Muscle of leg (tissue), 11 donors: ENCODE data around the gene GOLGA8B. TPM values are rescaled to one million over a fixed set of nuclear protein-coding genes. Genes with fewer than 3 reads are reported as not detected.
"Not testable (repeated sequence)": the region's sequence is repeated elsewhere in the genome, so short reads cannot be mapped to it uniquely, and the experiment has no call there.

Experiments
- DNase-seq: peaks from one replicate; pipeline ENCODE4 v3.0.0; 2013
- H3K27ac ChIP-seq: one replicate; pipeline ENCODE4 v1.5.1; 2013; ENCODE audit warnings: mild to moderate bottlenecking, low read length, control low read depth
- H3K27me3 ChIP-seq: one replicate; pipeline ENCODE4 v1.6.1; 2013; ENCODE audit warnings: low read length; ENCODE audit not compliant: control insufficient read depth, insufficient read depth
- H3K36me3 ChIP-seq: one replicate; pipeline ENCODE4 v1.6.1; 2013; ENCODE audit warnings: low read length; ENCODE audit not compliant: control insufficient read depth, insufficient read depth
- H3K4me1 ChIP-seq: one replicate; pipeline ENCODE4 v1.6.1; 2013; ENCODE audit warnings: low read length; ENCODE audit not compliant: control insufficient read depth, insufficient read depth
- H3K4me3 ChIP-seq: one replicate; pipeline ENCODE4 v1.5.1; 2013; ENCODE audit warnings: low read length, control low read depth
- H3K9me3 ChIP-seq: replicated peaks from 2 replicates; pipeline ENCODE4 v1.6.1; 2013; ENCODE audit warnings: low read depth, low read length; ENCODE audit not compliant: control insufficient read depth
- WGBS: methylation state at CpG from one replicate; pipeline ENCODE4 v1.1.5; 2013; ENCODE audit warnings: missing lambda C conversion rate; ENCODE audit not compliant: insufficient coverage; 5-methylcytosine and 5-hydroxymethylcytosine counted together
- polyA plus RNA-seq, 8 donors: library from polyadenylated mRNA; unstranded; fragments of 120-200 nt; gene quantifications; one replicate each; pipeline versions ENCODE4 v1.2.1 to v1.2.3, GENCODE V29; 2013; ENCODE audit warnings: inconsistent platforms in 1 of 8, low replicate concordance in 1 of 8; ENCODE audit not compliant: insufficient read length in 8 of 8, insufficient read depth in 1 of 8
- total RNA-seq: library from RNA; stranded (reverse); fragments of 120-200 nt; gene quantifications from one replicate; pipeline ENCODE4 v1.2.4, GENCODE V29; 2013

The GOLGA8B gene
- total and polyA plus RNA-seq, 9 donors, result 15.6 to 66.8 (median 27.1) TPM

GRCh38 chr15:34567174-34567573 lies 16.3 kb downstream of the GOLGA8B start:
- 90% methylated on average over 2 of the region's 12 CpGs for WGBS
- not testable (repeated sequence) for H3K27me3 ChIP-seq, H3K36me3 ChIP-seq, H3K27ac ChIP-seq, H3K4me1 ChIP-seq, H3K4me3 ChIP-seq, DNase-seq, H3K9me3 ChIP-seq

GRCh38 chr15:34564711-34565110 lies 18.7 kb downstream of the GOLGA8B start:
- H3K9me3 ChIP-seq, H3K27ac ChIP-seq, H3K4me1 ChIP-seq, H3K36me3 ChIP-seq, DNase-seq, H3K4me3 ChIP-seq, H3K27me3 ChIP-seq: not testable (repeated sequence)
- WGBS, result no CpG with 5 or more reads among the region's 5 CpGs

GRCh38 chr15:34560814-34561213 lies 22.6 kb downstream of the GOLGA8B start:
- not testable (repeated sequence) for H3K9me3 ChIP-seq, H3K36me3 ChIP-seq, H3K27ac ChIP-seq, H3K4me1 ChIP-seq, H3K4me3 ChIP-seq, DNase-seq, H3K27me3 ChIP-seq
- WGBS, result no CpG with 5 or more reads among the region's 6 CpGs

GRCh38 chr15:34559764-34560163 lies 23.7 kb downstream of the GOLGA8B start:
- not testable (repeated sequence) for H3K36me3 ChIP-seq, H3K9me3 ChIP-seq, H3K4me3 ChIP-seq, H3K27ac ChIP-seq, H3K27me3 ChIP-seq, DNase-seq, H3K4me1 ChIP-seq
- no CpG with 5 or more reads among the region's 5 CpGs for WGBS

- not testable (repeated sequence) for H3K27me3 ChIP-seq, H3K4me1 ChIP-seq, H3K4me3 ChIP-seq, H3K9me3 ChIP-seq, H3K27ac ChIP-seq, H3K36me3 ChIP-seq, DNase-seq
- WGBS, result no CpG with 5 or more reads among the region's 7 CpGs
These were observed 28.3 kb downstream of the GOLGA8B start for GRCh38 chr15:34555162-34555561.

- H3K9me3 ChIP-seq, H3K4me1 ChIP-seq, H3K27ac ChIP-seq, H3K4me3 ChIP-seq, DNase-seq, H3K36me3 ChIP-seq, H3K27me3 ChIP-seq: not testable (repeated sequence)
- WGBS, result no CpG with 5 or more reads among the region's 9 CpGs
These were observed 28.7 kb downstream of the GOLGA8B start for GRCh38 chr15:34554716-34555115.

- H3K27me3 ChIP-seq, H3K4me1 ChIP-seq, H3K27ac ChIP-seq, DNase-seq, H3K9me3 ChIP-seq, H3K36me3 ChIP-seq, H3K4me3 ChIP-seq: not testable (repeated sequence)
- no CpG with 5 or more reads among the region's 5 CpGs for WGBS
These were observed 29.3 kb downstream of the GOLGA8B start for GRCh38 chr15:34554126-34554525.

GRCh38 chr15:34550129-34550528 lies 33.3 kb downstream of the GOLGA8B start:
- not testable (repeated sequence) for H3K27ac ChIP-seq, H3K36me3 ChIP-seq, DNase-seq, H3K4me3 ChIP-seq, H3K4me1 ChIP-seq, H3K27me3 ChIP-seq, H3K9me3 ChIP-seq
- no CpG with 5 or more reads among the region's 3 CpGs for WGBS

- not testable (repeated sequence) for H3K36me3 ChIP-seq, DNase-seq, H3K27me3 ChIP-seq, H3K27ac ChIP-seq, H3K4me3 ChIP-seq, H3K4me1 ChIP-seq, H3K9me3 ChIP-seq
- WGBS, result no CpG with 5 or more reads among the region's 4 CpGs
These were observed 34.1 kb downstream of the GOLGA8B start for GRCh38 chr15:34549381-34549809.

- H3K27me3 ChIP-seq, H3K4me1 ChIP-seq, H3K27ac ChIP-seq, H3K9me3 ChIP-seq, H3K36me3 ChIP-seq, DNase-seq, H3K4me3 ChIP-seq: not testable (repeated sequence)
- WGBS, result no CpG with 5 or more reads among the region's 7 CpGs
These were observed 39.4 kb downstream of the GOLGA8B start for GRCh38 chr15:34543860-34544649.

GRCh38 chr15:34535857-34536256 lies 47.6 kb downstream of the GOLGA8B start:
- not testable (repeated sequence) for H3K9me3 ChIP-seq, H3K27me3 ChIP-seq, DNase-seq, H3K4me3 ChIP-seq, H3K27ac ChIP-seq, H3K36me3 ChIP-seq, H3K4me1 ChIP-seq
- WGBS, result no CpG with 5 or more reads among the region's 13 CpGs
